HG02970 (cell line): ENCODE results near the gene TRIM61.

ENCODE experiments used
- ATAC-seq: cut with Tn5 transposase; IDR thresholded peaks from one replicate; pipeline ENCODE4 v1.9.1; 2021; ENCODE audit warnings: mild to moderate bottlenecking, moderate library complexity, moderate number of reproducible peaks; ENCODE audit not compliant: unreplicated experiment, low FRiP score

Gene TRIM61

DNA sequence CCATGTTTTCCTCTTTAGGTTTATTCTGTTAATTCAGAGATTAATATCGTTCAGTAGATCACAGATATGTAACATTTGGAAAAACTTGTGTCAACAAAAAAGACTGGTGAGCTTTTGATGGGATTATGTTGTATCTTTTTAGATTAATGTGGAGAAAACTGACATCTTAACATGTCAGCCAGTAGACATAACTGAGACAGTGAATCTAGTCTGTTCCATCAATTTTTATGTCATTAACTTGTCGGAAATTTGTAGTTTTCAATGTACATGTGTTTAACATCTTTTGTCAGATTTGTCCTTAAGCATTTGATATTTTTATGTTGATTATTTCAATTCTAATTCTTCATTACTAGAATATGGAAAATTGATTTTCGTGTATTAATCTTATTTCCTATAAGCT is 58.5 kb downstream of the TRIM61 start:
- ATAC-seq: no peak
